ENCODE data around the gene IDUA.

The IDUA gene

GRCh38 chr4:964346-965025 lies 22.4 kb upstream of the IDUA start:
- H4K20me1 ChIP-seq (ENCODE audit: insufficient read depth, low read length) = no peaks in the 10 kb centered on the region
- no peak for DNase-seq

GRCh38 chr4:965048-965765 lies 21.6 kb upstream of the IDUA start:
- Histone ChIP-seq H3K4me1 (ENCODE audit: low read length) (no peaks in the 10 kb centered on the region), H3K36me3 (replicated peaks; ENCODE audit: insufficient read depth, low read length) (no peaks in the 10 kb centered on the region)

More at GRCh38 chr4:964346-965025, 22.4 kb upstream of the IDUA start:
- Histone ChIP-seq H3F3A (ENCODE audit: insufficient read depth, low read length) (no peaks in the 10 kb centered on the region), H3K9me3 (replicated peaks; ENCODE audit: insufficient read depth, low read length) (no peaks in the 10 kb centered on the region), H3K27me3 (replicated peaks; ENCODE audit: insufficient read depth, low read length) (no peaks in the 10 kb centered on the region), H3K4me1 (ENCODE audit: low read length) (no peaks in the 10 kb centered on the region), H3K4me2 (ENCODE audit: low read depth, low read length) (no peak overlapping the region), H3K27ac (ENCODE audit: low read length) (no peak overlapping the region), H2AFZ (ENCODE audit: low read length) (no peak overlapping the region), H3K9ac (ENCODE audit: low read length) (no peak overlapping the region), H3K79me2 (ENCODE audit: low read length) (no peaks in the 10 kb centered on the region), H3K36me3 (replicated peaks; ENCODE audit: insufficient read depth, low read length) (no peaks in the 10 kb centered on the region), H3K9me2 (replicated peaks; ENCODE audit: insufficient read depth, low read length) (no peaks in the 10 kb centered on the region), H3K4me3 (ENCODE audit: low read length) (no peak overlapping the region)
- TF ChIP-seq EZH2phosphoT487 (IDR thresholded peaks at IDR 0.05; ENCODE audit: low read length) (no peak), EZH2 (optimal IDR thresholded peaks at IDR 0.05; ENCODE audit: low read depth, low read length) (no peak)
- TF ChIP-seq, protein P1, sequence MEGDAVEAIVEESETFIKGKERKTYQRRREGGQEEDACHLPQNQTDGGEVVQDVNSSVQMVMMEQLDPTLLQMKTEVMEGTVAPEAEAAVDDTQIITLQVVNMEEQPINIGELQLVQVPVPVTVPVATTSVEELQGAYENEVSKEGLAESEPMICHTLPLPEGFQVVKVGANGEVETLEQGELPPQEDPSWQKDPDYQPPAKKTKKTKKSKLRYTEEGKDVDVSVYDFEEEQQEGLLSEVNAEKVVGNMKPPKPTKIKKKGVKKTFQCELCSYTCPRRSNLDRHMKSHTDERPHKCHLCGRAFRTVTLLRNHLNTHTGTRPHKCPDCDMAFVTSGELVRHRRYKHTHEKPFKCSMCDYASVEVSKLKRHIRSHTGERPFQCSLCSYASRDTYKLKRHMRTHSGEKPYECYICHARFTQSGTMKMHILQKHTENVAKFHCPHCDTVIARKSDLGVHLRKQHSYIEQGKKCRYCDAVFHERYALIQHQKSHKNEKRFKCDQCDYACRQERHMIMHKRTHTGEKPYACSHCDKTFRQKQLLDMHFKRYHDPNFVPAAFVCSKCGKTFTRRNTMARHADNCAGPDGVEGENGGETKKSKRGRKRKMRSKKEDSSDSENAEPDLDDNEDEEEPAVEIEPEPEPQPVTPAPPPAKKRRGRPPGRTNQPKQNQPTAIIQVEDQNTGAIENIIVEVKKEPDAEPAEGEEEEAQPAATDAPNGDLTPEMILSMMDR (IDR thresholded peaks at IDR 0.05; ENCODE audit: low read length) = no peak

DNA sequence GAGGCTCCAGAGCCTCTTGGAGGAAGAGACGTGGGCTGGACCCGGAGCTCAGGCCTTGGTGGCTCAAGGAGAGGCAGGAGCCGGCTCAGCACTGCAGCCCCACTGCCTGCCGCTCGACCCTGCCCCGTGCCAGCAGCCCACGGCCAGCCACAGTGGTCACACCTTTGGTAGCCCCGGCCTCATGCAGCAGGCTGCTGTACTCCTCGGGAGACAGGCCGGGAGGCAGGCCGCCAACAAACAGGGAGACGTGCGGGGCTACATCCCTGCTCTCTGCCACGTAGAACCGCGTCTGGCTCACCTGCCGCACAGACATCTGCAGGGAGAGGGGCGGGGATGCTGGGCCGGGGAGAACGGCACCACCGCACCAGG lies 21.1 kb upstream of the IDUA start:
- Histone ChIP-seq H4K20me1 (ENCODE audit: insufficient read depth, low read length) (no peaks in the 10 kb centered on the region), H3K4me3 (ENCODE audit: low read length) (no peak overlapping the region), H3K27ac (ENCODE audit: low read length) (no peak overlapping the region), H3K36me3 (replicated peaks; ENCODE audit: insufficient read depth, low read length) (no peaks in the 10 kb centered on the region), H2AFZ (ENCODE audit: low read length) (no peak overlapping the region), H3K4me1 (ENCODE audit: low read length) (no peaks in the 10 kb centered on the region), H3F3A (ENCODE audit: insufficient read depth, low read length) (no peaks in the 10 kb centered on the region), H3K9ac (ENCODE audit: low read length) (no peak overlapping the region), H3K4me2 (ENCODE audit: low read depth, low read length) (no peak overlapping the region), H3K9me3 (replicated peaks; ENCODE audit: insufficient read depth, low read length) (no peaks in the 10 kb centered on the region), H3K9me2 (replicated peaks; ENCODE audit: insufficient read depth, low read length) (no peaks in the 10 kb centered on the region), H3K79me2 (ENCODE audit: low read length) (no peaks in the 10 kb centered on the region), H3K27me3 (replicated peaks; ENCODE audit: insufficient read depth, low read length) (no peaks in the 10 kb centered on the region)
- TF ChIP-seq EZH2 (optimal IDR thresholded peaks at IDR 0.05; ENCODE audit: low read depth, low read length) = no peak
- TF ChIP-seq, protein P1 (IDR thresholded peaks at IDR 0.05; ENCODE audit: low read length) = no peak
- no peak for TF ChIP-seq EZH2phosphoT487 (IDR thresholded peaks at IDR 0.05; ENCODE audit: low read length)
- no peak for DNase-seq

More at GRCh38 chr4:965048-965765, 21.6 kb upstream of the IDUA start:
- no peak overlapping the region for H3K9ac ChIP-seq (ENCODE audit: low read length)
- H4K20me1 ChIP-seq (ENCODE audit: insufficient read depth, low read length) = no peaks in the 10 kb centered on the region
- H3K4me2 ChIP-seq (ENCODE audit: low read depth, low read length) = no peak overlapping the region
- no peaks in the 10 kb centered on the region for H3K79me2 ChIP-seq (ENCODE audit: low read length)
- no peak for DNase-seq
- H3K9me2 ChIP-seq (replicated peaks; ENCODE audit: insufficient read depth, low read length) = no peaks in the 10 kb centered on the region
- no peaks in the 10 kb centered on the region for H3K9me3 ChIP-seq (replicated peaks; ENCODE audit: insufficient read depth, low read length)
- H2AFZ ChIP-seq (ENCODE audit: low read length) = no peak overlapping the region
- TF ChIP-seq EZH2 (optimal IDR thresholded peaks at IDR 0.05; ENCODE audit: low read depth, low read length) (no peak), EZH2phosphoT487 (IDR thresholded peaks at IDR 0.05; ENCODE audit: low read length) (no peak)
- TF ChIP-seq, protein P1 (IDR thresholded peaks at IDR 0.05; ENCODE audit: low read length) = no peak
- H3F3A ChIP-seq (ENCODE audit: insufficient read depth, low read length) = no peaks in the 10 kb centered on the region
- no peak overlapping the region for H3K4me3 ChIP-seq (ENCODE audit: low read length)
- H3K27me3 ChIP-seq (replicated peaks; ENCODE audit: insufficient read depth, low read length) = no peaks in the 10 kb centered on the region
- no peak overlapping the region for H3K27ac ChIP-seq (ENCODE audit: low read length)
